DMS153 treated with DMSO at 0.1 percent for 48 hours (cell line): Measurements from ENCODE around the gene SERGEF.

Source experiments
- DNase-seq: peaks from one replicate; lab custom pipeline; 2025; ENCODE audit not compliant: unreplicated experiment; lab: John Stamatoyannopoulos, UW

Gene SERGEF

DNA sequence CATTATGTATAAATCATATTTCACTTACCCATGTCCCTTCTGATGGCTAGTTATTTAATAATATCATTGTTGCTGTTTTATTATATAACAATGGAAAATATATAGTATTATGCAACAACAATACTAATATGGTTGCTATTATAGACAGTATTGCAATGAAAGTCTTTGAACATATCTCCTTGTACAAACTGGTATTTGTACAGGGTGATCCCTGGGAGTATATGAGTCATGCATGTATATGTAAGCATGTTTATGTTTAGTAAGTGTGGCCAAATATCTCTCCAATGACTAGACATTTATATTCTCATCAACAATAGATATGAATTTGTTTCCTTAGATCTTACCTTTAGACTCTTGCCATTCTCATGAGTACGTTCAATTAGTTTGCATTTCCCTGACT, 222.4 kb downstream of the SERGEF start:
- no peak for DNase-seq

DNA sequence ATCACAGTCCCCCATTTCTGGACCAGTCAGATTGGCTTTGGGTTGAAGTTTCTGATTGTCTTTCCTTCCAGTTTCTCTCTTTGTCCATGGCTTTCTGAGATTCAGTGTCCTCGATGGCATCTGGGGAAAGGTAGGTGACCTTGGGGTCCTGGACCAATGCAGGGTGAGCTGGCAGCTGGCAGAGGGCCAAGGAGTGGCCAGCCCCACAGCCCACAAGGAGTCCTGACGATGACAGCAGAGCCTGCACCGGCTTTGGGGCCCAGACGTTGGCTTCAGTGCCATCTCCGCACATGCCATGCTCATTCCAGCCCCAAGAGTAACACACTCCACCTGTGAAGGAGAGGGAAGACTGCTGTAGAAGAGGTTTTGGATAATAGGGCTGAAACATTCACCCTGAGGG, 224.8 kb downstream of the SERGEF start:
- no peak for DNase-seq

DNA sequence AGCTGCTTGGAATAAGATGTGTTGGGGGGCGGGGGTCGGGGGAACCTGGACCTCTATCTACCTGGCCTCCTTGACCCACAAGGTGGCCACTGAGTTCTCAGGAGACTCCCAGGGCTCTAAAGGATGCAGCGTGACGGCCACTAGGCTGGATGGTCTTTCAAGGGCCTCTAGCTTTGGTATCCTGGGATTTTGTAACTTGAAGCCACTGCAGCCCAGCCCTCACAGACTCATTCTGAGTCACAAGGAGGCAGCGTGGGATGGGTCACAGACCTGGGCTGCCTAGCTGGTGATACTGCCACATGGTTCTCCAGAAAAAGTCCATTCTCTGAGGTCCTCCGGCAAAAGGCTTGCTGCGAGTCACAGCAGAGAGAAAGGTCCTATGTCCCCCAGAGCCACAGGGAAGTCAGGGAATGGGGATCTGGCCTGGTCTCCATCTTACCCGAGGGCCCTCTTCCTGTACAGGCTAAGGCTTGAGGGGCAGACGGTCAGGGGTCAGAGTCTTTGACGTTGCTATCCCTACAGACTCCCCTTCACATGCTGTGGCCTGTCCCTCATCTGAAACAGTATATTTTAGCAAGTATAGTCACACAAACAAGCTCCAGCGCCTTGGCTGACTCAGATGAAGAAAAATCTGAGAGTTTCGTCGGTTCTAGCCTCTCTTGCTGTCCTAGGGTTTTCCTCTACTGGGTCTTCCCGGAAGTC, 225.9 kb downstream of the SERGEF start:
- no peak for DNase-seq

DNA sequence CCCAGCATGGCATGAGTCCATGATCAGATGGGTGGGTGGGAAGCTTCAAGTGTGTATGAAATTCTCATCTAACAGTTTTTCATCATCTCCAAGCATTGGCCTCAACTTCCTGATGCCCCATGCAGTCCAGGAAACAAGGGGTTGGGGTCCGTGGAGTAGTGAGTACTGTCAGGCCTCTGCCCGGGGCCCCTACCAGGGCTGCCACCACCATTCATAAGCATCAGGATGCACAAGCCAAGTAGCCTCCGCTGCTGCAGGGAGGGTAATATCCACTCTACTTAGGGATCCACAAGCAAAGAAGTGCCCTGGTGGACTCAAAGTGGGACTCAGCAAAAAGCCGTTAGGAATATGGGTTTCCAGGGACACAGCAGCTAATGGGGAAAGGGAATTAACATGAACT, 229.0 kb downstream of the SERGEF start:
- DNase-seq, result no peak

DNA sequence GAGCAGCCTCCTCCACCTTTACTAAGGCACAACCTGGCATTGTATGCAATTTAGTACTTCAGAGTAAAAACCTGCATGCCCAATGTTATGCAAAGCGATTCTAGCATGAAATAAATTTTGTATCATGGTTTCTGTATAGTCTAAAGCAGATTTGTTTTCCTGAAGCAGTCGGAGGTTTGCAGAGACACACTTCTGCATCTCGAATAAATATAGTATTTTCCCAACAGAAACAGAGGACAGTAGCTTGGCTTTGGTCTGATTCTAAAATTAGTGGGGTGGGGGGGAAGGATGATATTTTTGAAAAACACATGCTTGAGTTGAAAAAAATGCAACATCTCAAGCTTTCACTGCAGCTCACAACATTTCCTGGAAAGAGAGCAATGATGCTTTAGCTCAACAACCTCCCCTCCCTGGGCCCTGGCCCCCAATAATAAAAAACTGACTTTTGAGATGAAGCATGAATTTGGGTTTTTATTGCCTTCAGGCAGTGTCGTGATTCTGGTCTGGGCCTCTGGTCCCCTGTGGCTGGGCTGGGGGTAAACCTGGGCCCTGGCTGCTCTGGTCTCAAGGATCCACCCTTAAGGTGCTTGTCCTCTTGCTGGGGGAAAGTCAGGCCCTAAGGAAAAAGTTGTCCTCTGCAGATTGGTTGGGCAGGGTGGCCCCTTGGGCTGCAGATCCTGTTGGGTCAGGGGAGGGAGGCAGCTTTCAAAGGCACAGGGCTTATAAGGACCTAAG, 230.1 kb downstream of the SERGEF start:
- DNase-seq, result no peak

DNA sequence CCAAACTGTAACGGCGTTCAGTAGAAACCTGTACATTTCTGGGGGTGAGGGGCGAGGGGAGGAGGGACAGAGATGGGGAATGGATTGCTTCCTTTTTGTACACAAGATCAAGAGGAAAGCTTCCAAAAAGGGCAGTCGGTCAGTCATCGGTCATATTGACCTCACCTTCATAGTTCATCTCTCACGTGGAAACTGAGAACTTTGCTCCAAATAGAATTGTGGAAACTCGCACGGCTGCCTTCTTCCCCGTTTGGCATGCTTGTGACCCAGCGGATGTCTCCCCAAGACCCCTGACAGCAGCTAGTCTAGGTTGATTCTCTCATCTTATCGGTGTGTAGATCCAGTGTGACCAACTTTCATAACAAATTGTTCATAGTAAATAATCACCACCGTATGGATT, 230.7 kb downstream of the SERGEF start:
- DNase-seq, result no peak

DNA sequence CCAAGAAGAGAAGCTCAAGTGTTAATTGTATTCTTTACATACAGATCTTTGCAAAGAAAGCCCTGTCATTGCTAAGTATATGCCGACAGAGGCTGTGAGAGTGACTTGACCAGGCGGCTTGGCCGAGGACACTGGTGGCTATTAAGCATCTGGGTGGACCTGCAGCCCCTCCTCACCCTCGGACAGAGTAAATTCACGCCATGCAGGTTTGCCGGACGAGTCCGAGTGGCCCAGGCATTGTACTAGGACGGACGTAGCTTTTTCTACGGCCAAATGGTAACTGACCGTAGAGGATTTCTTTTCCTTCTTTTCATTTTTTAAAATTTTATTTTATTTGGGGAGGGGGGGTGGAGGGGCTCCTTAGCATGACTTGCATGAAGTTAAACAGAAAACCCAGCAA, 231.2 kb downstream of the SERGEF start:
- no peak for DNase-seq

DNA sequence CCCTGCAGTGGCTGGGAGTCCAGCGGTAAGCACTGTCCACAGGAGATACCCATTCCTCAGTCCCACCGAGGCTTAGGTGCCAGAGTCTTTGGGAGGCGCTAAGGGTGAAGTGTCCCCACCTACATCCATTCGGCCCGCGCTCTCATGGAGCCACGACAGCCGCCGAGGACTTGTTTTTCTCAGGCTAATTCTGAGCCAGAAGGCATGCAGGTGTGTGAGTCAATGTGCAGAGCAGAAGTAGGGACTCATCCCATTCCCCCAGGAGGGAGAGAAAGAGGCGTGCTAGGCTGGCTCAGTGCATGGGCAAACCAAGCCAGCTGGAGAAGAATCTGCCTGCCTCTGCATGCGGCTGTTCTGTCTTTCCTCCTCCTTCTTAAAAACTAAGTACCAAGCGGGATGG, 231.6 kb downstream of the SERGEF start:
- DNase-seq, result no peak

DNA sequence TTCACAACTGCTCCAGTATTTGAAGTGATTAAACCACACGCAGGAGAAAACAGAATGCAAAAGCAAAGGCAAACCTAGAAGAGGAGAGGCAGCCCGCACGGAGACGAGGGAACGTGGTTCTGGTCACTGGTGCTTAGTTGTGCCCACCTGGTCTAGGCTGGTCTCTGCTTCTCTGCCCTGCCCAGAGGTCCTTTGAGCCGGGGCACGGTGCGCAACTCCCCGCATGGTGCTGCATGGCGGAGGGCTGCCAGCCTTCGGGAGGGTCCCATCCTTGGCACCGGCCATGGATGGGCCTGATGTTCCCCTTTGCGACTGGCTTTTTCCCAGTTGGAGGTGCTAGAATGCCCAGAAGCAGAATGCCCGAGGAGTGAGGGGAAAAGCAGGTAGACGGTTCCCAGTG, 232.2 kb downstream of the SERGEF start:
- no peak for DNase-seq

DNA sequence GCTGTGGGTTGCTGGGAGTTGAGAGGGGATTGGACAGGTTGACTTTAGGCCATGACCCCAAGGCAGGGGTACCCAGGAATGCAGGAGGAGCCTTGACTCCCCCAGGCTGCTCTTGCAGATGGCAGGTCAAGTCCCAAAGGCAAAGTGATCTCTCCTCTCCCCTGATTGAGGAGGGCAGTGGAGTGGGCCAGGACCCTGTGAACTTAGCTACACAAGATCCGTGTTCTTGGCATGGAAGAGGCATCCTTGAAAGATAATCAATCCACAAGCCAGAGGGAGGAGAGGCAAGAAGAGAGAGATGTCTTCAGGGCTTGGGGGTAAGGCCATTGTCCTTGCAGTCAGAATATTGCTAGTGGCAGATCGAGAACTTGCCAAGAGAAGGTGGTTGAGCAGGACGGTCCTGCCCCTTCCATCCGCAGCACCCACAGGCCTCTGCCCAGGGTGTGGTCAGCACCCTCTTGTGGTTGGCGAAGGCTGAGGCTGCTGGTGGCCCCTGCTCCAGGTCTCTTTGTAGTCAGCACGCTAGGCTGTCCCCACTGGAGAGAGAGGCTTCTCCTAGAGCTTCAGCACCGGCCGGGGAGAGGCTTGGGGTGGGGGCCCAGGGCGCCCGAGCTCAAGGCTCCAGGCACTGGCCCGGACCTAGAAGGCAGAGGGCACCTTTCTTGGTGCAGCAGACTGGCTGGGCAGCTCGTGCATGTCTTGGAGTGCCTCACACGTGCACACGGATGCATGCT, 232.8 kb downstream of the SERGEF start:
- DNase-seq, result no peak

DNA sequence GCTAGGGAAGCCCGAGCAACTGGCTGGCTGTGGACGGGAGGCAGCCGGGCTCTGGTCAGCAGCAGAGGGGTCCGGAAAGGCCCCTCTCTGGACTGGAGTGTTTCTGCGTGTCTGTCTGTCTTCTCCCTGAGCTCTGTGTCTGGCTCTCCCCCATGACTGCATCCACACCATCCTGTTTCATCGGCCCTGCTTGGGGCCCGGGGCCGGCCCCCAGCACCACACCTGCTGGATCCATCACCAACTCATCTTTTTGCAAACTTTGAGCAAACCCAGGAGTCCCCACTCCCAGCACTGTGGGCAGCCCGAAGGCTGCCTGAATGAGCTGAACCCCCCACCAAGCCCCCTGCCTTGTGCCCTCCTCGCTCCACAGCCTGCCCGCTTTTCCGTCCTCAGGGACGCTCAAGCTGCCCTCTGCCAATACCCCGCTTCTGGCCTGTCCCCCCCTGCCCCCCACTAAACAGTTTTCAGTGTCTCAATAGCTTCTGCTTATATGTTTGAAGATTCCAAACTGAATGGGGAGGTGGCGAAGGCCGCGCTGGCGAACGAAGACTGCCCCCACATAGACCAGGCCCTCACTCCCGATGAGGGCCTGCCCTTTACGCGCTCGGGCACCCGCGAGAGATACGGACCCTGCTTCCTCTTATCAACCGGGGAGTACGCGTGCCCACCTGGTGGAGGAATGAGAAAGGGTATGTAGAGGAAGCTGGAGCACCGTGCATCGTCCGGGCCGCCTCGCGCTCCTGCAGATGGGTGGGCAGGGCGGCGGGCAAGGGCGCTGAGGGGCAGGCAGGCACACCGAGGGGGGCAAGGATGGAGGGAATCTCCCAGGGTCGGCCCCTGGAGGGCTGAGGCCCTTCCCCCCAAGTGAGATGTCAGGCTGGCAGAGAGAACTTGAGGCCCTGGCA, 233.6 kb downstream of the SERGEF start:
- DNase-seq, result no peak

DNA sequence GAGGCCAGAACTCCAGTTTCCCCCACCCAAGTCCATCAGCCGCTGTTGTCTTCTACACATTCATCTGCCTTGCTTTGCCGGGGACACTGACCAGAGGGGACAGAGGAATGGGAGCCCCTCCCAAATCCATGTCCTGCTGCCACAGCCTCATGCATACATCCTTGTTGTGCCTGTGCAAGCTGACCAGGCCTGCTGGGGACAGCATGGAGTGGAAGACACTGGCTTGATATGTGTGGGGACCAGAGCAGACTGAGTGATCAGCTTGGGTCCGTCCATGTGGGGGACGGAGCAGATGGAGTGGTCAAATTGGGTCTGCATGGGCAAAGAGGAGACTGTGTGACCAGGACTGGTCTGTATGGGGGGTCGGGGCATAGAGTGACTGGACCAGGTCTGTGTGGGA, 234.5 kb downstream of the SERGEF start:
- DNase-seq, result no peak

DNA sequence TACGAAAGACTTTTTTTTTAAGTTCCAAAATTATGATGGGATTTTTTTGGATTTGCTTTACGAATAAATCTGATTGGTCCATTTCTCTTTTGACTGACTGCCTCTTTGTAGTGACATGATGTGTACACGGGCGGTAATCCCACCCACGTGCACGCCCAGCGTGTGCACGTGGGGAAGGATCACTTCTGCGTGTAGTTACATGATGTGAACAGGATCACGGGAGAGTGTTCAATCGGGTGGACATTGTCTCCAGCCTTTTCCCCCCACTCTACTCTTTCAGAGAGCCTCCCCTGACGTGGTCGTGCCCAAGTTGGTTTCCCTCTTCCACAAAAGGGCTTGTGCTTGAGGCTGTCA, 235.1 kb downstream of the SERGEF start:
- no peak for DNase-seq

DNA sequence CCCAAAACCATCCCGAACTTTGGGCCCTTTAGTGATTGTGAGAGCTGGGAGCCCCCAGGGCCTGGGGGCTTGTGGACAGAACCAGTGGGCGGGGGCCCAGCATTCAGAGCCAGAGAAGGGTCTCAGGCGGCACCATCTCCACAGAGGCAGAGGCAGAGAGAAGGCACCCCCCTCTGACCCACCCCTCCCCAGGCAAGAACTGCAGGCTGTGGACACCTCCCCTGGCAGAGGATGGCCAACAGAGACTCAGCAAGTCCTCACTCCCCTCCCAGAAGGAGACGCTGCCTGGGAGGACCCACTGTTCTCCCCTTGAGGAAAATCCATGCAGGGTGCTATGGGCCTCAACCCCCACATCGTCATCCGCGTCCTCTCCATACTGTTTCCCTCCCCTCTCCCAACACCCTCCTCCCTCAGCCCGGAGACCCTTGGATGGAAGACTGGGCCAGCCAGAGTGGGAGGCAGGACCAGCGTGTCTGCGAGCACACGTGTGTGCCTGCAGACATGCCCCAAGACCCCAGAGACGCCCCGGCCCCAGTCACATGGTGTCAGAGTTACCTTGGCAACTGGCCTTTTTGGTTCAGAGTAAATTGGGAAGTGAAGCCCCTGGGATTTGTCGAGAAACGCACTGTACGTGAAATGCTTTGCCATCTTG, 235.6 kb downstream of the SERGEF start:
- DNase-seq, result no peak

DNA sequence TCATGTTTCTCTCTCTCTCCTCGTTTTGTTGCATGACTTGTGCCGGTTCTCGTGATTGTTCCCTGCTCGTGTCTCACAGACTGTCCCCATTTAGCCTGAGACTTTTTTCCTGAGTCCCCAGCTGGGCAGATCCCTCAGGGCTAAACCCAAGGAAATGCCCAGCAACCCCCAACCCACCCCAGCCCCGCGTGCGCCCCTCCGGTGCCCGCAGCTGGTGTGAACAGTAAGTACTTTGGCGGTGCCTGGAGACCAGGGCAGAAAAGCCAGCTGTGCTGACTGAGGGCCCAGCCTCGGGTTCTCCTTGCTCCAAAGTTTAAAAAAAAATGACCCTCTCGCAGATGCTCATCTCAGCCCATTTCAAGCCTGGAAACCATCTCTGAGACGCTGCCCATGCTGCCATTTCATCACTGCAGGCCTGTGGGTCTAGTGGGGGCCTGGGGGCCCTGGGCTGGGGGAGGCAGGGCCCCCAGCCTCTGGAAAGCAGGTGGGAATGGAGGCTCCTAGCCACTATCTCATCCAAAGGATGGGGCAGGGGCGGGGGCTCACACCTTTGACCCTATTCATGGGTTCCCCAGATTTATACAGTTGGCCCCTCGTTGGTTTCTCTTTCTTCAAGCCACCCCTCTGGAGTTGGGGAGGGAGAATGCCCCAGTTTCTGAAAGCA, 236.5 kb downstream of the SERGEF start:
- DNase-seq, result no peak

DNA sequence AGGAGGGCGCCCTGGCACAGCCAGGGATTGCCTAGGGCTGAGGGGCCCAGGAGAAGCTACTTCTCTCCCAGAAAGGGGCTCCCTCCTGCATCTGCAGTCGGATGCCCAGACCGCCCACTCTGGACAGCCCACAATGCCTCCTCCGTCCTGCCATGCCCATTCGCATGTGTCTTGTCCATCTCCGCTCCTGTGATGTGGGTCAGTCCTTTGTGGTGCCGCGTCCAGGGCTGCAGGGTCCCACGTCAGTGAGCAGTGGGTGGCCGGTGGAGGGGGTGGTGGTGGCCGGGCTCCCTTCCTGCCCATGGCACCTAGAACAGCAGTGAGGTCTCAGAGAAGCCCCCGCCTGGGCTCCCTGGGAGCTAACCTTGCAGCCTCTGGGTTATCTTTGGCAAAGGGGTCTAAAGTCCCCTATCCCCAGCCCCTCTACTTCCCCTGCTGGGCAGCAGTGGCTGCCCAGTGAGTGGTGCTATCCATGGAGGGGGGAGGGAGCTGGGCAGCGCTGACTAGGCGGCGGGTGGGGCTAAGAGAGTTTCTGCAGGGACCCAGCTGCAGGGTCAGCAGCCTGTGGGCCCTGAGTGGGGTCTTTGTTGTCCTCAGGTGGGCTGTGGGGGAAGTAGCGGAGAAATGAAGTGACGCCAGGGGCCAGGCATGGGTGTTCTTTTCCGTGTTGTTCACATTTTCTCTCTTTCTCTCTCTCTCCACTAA, 237.2 kb downstream of the SERGEF start:
- no peak for DNase-seq

DNA sequence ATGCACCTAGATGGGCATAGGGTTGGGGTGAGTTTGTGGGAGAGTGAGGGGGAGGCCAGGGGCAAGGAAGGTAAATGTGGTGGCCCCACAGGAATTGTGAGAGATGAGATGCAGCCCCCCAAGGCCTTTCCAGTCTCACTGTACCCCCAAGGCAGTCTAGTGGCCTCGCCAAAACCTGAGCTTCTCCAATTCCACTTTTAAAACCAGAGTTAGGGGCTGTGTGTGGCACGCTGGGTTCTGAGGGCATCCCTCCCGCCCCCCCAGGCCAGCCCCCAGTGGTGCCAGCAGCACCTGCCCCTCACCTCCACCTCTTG, 237.9 kb downstream of the SERGEF start:
- no peak for DNase-seq

DNA sequence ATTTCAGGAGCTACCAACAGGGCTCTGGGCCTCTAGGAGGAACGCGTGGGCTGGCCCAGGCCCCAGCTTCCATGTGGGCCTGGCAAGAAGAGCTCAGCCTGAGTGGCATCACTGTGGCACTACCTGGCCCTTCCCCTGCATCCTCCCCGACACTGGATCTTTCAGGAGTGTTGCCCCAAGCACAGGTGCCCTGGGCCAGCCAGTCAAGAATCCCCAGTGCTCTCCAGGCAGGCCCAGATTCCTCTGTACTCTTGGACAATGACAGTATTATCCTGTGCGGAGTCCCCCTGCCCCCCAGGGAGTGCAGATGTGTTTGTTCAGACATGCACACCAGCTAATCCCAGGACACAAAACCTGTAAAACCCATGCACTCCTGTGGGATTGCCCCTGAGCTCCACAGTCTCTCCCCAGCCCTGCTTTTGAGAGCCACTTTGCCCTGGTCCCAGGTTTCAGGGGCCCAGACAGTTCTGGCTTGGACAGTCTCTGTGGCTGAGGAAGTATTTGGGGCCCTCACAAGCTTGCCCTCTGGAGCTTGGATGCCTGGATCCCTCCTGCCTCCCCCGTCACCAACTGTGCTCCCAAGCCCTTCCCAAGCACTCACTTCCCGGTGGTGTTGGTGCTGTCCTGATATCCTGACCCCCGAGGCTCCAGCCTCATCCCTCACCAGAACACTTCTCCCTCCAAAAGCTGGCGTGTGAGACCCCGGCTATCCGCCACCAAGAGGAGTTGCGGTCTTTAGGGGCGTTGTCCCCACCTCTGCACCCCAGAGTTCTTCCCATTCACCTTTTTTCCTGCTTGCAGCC, 238.4 kb downstream of the SERGEF start:
- no peak for DNase-seq

DNA sequence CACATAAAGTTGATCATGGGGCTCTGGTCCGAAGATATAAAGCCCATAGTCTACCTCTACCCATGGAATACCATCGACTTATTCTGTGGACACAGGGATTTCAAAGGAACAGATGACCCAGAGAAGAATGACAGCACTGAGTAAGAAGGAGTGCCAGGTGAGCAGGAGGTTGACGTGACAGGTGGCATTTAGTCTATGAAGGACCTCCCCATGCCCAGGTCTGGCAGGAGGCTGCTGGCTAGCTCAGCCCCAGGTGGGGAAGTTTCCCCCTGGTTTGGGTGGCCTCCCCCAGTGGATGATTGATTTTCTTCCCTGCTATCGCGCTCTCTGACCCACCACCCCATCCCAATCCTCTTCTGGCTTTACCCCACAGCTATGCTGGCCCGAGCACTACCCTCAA, 239.2 kb downstream of the SERGEF start:
- DNase-seq, result no peak
